H1 (cell line): Measurements from ENCODE around the gene KLHL7. TPM values are rescaled to one million over a fixed set of nuclear protein-coding genes. Genes with fewer than 3 reads are reported as not detected.

Experiments used
- JUND ChIP-seq: IDR thresholded peaks from 2 replicates; pipeline ENCODE4 v1.6.1; 2011; ENCODE audit warnings: mild to moderate bottlenecking, improper control_type of control experiment, low read length
- KDM1A ChIP-seq: fragments of 200-600, 300-600 bp; sonication (generic); IDR thresholded peaks from 2 replicates; pipeline ENCODE4 v1.7.1; 2016; ENCODE audit warnings: mild to moderate bottlenecking, low read length, borderline replicate concordance
- POU5F1 ChIP-seq: IDR thresholded peaks from 2 replicates; pipeline ENCODE4 v1.6.1; 2011; ENCODE audit warnings: low read depth, mild to moderate bottlenecking, low read length, moderate library complexity
- SP4 ChIP-seq: IDR thresholded peaks from 2 replicates; pipeline ENCODE4 v1.6.1; 2012; ENCODE audit warnings: low read length, inconsistent platforms
- SRF ChIP-seq: IDR thresholded peaks from 2 replicates; pipeline ENCODE4 v1.6.1; 2011; ENCODE audit warnings: mild to moderate bottlenecking, low read depth, low read length, moderate library complexity
- polyA plus RNA-seq, 7 experiments: library from polyadenylated mRNA; depleted of rRNA in 3 of 7; stranded (reverse) in 5 of 7; unstranded in 2 of 7; fragments of >200 nt in 5 of 7; fragments of 200-250 nt in 2 of 7; gene quantifications; 1 replicate in 5 of 7; 2 replicates in 1 of 7; 4 replicates in 1 of 7; pipeline versions ENCODE4 v1.2.1 to v1.2.3, GENCODE V29; 2011 to 2013; ENCODE audit warnings: missing spikeins in 2 of 7, mixed read lengths in 2 of 7
- total RNA-seq: library from RNA; stranded (reverse); fragmentation: NEBNext Ultra II Directional; extraction: Animal tissue kit (Norgen Biotek cat#: 25700); gene quantifications from 2 replicates; pipeline ENCODE4 v1.2.1, GENCODE V29; 2021
- TF ChIP-seq, protein P1 (sequence below), 3 experiments: IDR thresholded peaks; 1 replicate in 2 of 3; 2 replicates in 1 of 3; pipeline versions ENCODE4 v1.5.1 to v1.6.1; 2011; ENCODE audit warnings: low read length in 3 of 3, mild to moderate bottlenecking in 3 of 3, inconsistent platforms in 2 of 3, low read depth in 1 of 3, moderate library complexity in 1 of 3; ENCODE audit not compliant: insufficient read depth in 1 of 3; ENCODE audit errors: control extremely low read depth in 1 of 3

KLHL7 gene
- total and polyA plus RNA-seq, 2 of the 8 experiments (the other 6 are each of a cell fraction or from before 2014, with no cell fraction given) = 65.3 to 115 TPM

DNA sequence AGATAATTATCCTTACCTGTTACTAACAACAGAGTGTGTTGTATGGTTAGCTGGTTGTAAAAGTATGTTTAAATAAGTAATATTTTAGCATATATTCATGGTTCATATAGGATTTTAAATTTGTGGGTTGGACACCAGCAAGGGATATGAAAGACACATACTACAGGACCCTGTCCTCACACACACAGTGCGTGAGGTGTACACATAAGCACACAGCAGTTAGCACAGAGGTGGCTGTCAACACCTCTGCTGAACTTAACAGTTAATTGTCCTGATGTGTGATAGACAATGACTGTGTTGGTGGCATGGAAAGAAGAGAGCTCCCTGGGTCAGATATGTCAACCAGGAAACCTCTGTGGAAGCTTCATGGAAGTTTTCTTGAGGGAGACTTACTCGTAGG, 53.0 kb downstream of the KLHL7 start (continued):
- TF ChIP-seq, protein P1, sequence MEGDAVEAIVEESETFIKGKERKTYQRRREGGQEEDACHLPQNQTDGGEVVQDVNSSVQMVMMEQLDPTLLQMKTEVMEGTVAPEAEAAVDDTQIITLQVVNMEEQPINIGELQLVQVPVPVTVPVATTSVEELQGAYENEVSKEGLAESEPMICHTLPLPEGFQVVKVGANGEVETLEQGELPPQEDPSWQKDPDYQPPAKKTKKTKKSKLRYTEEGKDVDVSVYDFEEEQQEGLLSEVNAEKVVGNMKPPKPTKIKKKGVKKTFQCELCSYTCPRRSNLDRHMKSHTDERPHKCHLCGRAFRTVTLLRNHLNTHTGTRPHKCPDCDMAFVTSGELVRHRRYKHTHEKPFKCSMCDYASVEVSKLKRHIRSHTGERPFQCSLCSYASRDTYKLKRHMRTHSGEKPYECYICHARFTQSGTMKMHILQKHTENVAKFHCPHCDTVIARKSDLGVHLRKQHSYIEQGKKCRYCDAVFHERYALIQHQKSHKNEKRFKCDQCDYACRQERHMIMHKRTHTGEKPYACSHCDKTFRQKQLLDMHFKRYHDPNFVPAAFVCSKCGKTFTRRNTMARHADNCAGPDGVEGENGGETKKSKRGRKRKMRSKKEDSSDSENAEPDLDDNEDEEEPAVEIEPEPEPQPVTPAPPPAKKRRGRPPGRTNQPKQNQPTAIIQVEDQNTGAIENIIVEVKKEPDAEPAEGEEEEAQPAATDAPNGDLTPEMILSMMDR (IDR thresholded peaks at IDR 0.05; ENCODE audit: control extremely low read depth in 1 of 3, insufficient read depth in 1 of 3, low read depth in 1 of 3, low read length in 3 of 3) = no peak
- no peak for TF ChIP-seq SRF
- TF ChIP-seq SP4 = no peak
- no peak for TF ChIP-seq KDM1A
- no peak for TF ChIP-seq JUND
- TF ChIP-seq POU5F1 = no peak
